ENCODE measurements around the gene CBX7. TPM values are rescaled to one million over a fixed set of nuclear protein-coding genes. Genes with fewer than 3 reads are reported as not detected.

CBX7 gene
- total RNA-seq, 2 donors from 2014 or later = 170 to 174 TPM

GRCh38 chr22:39135092-39135896 is 17.2 kb downstream of the CBX7 start:
- H3K4me3 ChIP-seq = no peak overlapping the region
- no peak for DNase-seq (ENCODE audit: low spot score)
- ATAC-seq (ENCODE audit: insufficient number of reproducible peaks, low FRiP score, low read depth) = no peak
- H3K27me3 ChIP-seq (replicated peaks; ENCODE audit: insufficient read depth) = no peaks in the 10 kb centered on the region
- H3K4me1 ChIP-seq (ENCODE audit: control insufficient read depth in 1 of 2, low read depth in 2 of 2) = peaks cover 0 to 4% of the 10 kb centered on the region in 2 donors
- no peaks in the 10 kb centered on the region for H3K9me3 ChIP-seq
- H3K36me3 ChIP-seq = peaks cover 33% of the 10 kb centered on the region
- no peak overlapping the region for H3K27ac ChIP-seq
- TF ChIP-seq, protein P1, sequence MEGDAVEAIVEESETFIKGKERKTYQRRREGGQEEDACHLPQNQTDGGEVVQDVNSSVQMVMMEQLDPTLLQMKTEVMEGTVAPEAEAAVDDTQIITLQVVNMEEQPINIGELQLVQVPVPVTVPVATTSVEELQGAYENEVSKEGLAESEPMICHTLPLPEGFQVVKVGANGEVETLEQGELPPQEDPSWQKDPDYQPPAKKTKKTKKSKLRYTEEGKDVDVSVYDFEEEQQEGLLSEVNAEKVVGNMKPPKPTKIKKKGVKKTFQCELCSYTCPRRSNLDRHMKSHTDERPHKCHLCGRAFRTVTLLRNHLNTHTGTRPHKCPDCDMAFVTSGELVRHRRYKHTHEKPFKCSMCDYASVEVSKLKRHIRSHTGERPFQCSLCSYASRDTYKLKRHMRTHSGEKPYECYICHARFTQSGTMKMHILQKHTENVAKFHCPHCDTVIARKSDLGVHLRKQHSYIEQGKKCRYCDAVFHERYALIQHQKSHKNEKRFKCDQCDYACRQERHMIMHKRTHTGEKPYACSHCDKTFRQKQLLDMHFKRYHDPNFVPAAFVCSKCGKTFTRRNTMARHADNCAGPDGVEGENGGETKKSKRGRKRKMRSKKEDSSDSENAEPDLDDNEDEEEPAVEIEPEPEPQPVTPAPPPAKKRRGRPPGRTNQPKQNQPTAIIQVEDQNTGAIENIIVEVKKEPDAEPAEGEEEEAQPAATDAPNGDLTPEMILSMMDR (IDR thresholded peaks at IDR 0.05) = peak; percentile 15

- Histone ChIP-seq H3K27me3 (replicated peaks; ENCODE audit: insufficient read depth) (no peaks in the 10 kb centered on the region), H3K27ac (no peak overlapping the region), H3K9me3 (no peaks in the 10 kb centered on the region), H3K4me1 (ENCODE audit: control insufficient read depth in 1 of 2, low read depth in 2 of 2) (peaks cover 0 to 4% of the 10 kb centered on the region in 2 donors), H3K36me3 (peaks cover 33% of the 10 kb centered on the region), H3K4me3 (no peak overlapping the region)
- ATAC-seq (ENCODE audit: insufficient number of reproducible peaks, low FRiP score, low read depth) (no peak), DNase-seq (ENCODE audit: low spot score) (no peak)
- TF ChIP-seq, protein P1 (IDR thresholded peaks at IDR 0.05) = no peak
Observed at GRCh38 chr22:39134366-39135091, 18.0 kb downstream of the CBX7 start.

DNA sequence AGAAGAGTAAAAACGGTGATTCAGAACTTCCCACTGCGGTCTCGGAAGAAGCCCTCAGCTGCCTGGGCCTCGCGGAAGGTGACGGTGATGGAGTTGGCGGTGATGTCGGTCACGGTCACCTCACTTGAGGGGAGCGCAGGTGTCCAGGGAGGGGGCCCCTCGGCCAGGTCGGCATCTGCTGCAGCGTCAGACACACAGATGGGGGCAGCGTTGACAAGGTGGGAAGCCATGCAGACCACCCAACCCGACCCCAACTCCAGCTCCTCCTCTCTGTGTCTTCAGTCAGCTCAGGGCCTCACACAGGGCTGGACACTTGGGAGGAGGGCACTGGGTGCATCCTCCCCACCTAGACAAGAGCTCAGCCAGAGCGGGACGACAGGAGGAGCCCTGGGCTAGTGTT is 18.6 kb downstream of the CBX7 start:
- DNase-seq (ENCODE audit: low spot score) (no peak), ATAC-seq (ENCODE audit: insufficient number of reproducible peaks, low FRiP score, low read depth) (no peak)
- TF ChIP-seq, protein P1 (IDR thresholded peaks at IDR 0.05) = no peak
- Histone ChIP-seq H3K9me3 (no peaks in the 10 kb centered on the region), H3K36me3 (peaks cover 30% of the 10 kb centered on the region), H3K4me1 (ENCODE audit: control insufficient read depth in 1 of 2, low read depth in 2 of 2) (peaks cover 0 to 4% of the 10 kb centered on the region in 2 donors), H3K27me3 (replicated peaks; ENCODE audit: insufficient read depth) (no peaks in the 10 kb centered on the region), H3K27ac (no peak overlapping the region), H3K4me3 (no peak overlapping the region)

DNA sequence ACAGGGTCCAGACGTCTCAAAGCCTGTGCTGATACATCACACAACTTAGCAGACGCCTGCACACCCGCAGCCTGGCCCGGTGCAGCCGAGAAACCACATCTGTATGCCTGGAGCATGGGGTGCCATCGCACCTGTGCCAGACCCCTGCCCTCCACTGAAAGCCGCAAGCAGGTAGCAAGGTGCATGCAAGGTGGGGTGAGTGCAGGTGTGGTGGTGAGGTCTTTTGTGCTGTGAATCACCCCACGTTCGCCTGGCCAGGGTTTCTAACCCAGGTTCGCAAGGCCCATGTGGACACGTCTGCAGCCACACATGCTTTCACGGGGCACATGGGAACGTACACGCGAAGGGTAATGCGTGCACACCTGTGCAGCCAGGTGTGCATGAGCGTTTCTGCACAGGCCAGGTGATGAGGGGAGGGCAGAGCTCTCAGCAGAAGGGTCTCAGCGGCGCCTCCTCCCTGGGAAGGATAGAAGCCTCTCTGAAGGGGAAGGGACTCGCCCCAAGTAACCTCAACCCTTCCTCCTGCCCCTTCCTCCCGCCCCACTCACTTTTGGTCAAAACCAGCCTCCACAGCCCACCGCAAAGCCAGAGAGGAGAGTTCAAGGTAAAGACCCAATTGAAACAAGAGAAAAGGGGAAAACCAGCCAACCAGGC is 19.5 kb downstream of the CBX7 start:
- ATAC-seq (ENCODE audit: insufficient number of reproducible peaks, low FRiP score, low read depth) = no peak
- TF ChIP-seq, protein P1 (IDR thresholded peaks at IDR 0.05) = no peak
- Histone ChIP-seq H3K9me3 (no peaks in the 10 kb centered on the region), H3K27ac (no peak overlapping the region), H3K4me3 (no peak overlapping the region), H3K27me3 (replicated peaks; ENCODE audit: insufficient read depth) (no peaks in the 10 kb centered on the region), H3K4me1 (ENCODE audit: control insufficient read depth in 1 of 2, low read depth in 2 of 2) (peaks cover 0 to 4% of the 10 kb centered on the region in 2 donors), H3K36me3 (peaks cover 30% of the 10 kb centered on the region)
- DNase-seq (ENCODE audit: low spot score) = no peak

DNA sequence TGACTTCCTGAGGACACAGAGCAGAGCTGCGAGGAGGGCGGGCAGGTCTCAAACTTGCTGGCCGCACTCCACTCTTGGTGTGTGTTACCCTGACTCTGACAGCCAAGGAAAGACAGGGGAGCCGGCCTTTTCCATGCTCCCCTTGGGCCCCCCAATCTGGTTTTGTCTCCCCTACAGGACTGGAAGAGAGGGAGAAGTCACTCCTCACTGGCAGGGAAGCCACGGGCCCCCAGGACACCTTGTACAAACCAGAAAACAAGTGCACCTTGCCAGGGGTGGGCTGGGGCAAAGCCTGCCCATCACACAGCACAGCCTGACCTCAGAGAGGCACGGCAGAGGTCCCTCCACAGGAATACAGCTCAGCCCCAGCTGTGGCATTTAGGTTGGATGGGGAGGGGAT is 20.2 kb downstream of the CBX7 start:
- H3K4me1 ChIP-seq (ENCODE audit: control insufficient read depth in 1 of 2, low read depth in 2 of 2) = peaks cover 0 to 4% of the 10 kb centered on the region in 2 donors
- no peak overlapping the region for H3K27ac ChIP-seq
- H3K9me3 ChIP-seq = no peaks in the 10 kb centered on the region
- H3K4me3 ChIP-seq = no peak overlapping the region
- ATAC-seq (ENCODE audit: insufficient number of reproducible peaks, low FRiP score, low read depth) = no peak
- H3K36me3 ChIP-seq = peaks cover 30% of the 10 kb centered on the region
- no peak for DNase-seq (ENCODE audit: low spot score)
- H3K27me3 ChIP-seq (replicated peaks; ENCODE audit: insufficient read depth) = no peaks in the 10 kb centered on the region
- TF ChIP-seq, protein P1 (IDR thresholded peaks at IDR 0.05) = no peak

All from thoracic aorta (tissue), 2 donors.